Kidney glomerular epithelial cell (primary cell): ENCODE measurements around the gene DYNLT4.
"Not testable (repeated sequence)": the region's sequence is repeated elsewhere in the genome, so short reads cannot be mapped to it uniquely, and the experiment has no call there.

Experiments
- DNase-seq: peaks from one replicate; lab custom pipeline; 2025; lab: John Stamatoyannopoulos, UW

The DYNLT4 gene

GRCh38 chr1:44806704-44807363 is at the start of gene DYNLT4:
DYNLT4 (minus strand) TSS chr1:44807351; CDS start chr1:44806668, 683 bp downstream.
- DNase-seq = no peak

- no peak for DNase-seq
Observed at GRCh38 chr1:44855742-44856141, 48.6 kb upstream of the DYNLT4 start.

GRCh38 chr1:44854970-44855369 is 47.8 kb upstream of the DYNLT4 start:
- no peak for DNase-seq

GRCh38 chr1:44853201-44853600 is 46.0 kb upstream of the DYNLT4 start:
- DNase-seq = no peak

- no peak for DNase-seq
Observed at GRCh38 chr1:44851308-44851707, 44.2 kb upstream of the DYNLT4 start.

GRCh38 chr1:44849575-44850132 is 42.5 kb upstream of the DYNLT4 start:
- no peak for DNase-seq

- DNase-seq = no peak
Observed at GRCh38 chr1:44848456-44849181, 41.5 kb upstream of the DYNLT4 start.

- DNase-seq = no peak
Observed at GRCh38 chr1:44847845-44848244, 40.7 kb upstream of the DYNLT4 start.

GRCh38 chr1:44846985-44847384 is 39.8 kb upstream of the DYNLT4 start:
- no peak for DNase-seq

- no peak for DNase-seq
Observed at GRCh38 chr1:44842862-44843655, 35.9 kb upstream of the DYNLT4 start, which contains the start of gene PTCH2. PTCH2 (minus strand) TSS chr1:44843253; CDS start chr1:44842932, 321 bp downstream.

- no peak for DNase-seq
Observed at GRCh38 chr1:44842486-44842861, 35.3 kb upstream of the DYNLT4 start.

GRCh38 chr1:44839576-44839975 is 32.4 kb upstream of the DYNLT4 start:
- DNase-seq = no peak

GRCh38 chr1:44838294-44838693 is 31.1 kb upstream of the DYNLT4 start:
- not testable (repeated sequence) for DNase-seq

GRCh38 chr1:44835738-44836675 is 28.9 kb upstream of the DYNLT4 start:
- peak; percentile 54 for DNase-seq

GRCh38 chr1:44834328-44834727 is 27.2 kb upstream of the DYNLT4 start:
- no peak for DNase-seq

- no peak for DNase-seq
Observed at GRCh38 chr1:44832056-44832705, 25.0 kb upstream of the DYNLT4 start.

GRCh38 chr1:44831516-44831915 is 24.4 kb upstream of the DYNLT4 start:
- no peak for DNase-seq

- DNase-seq = no peak
Observed at GRCh38 chr1:44830900-44831304, 23.8 kb upstream of the DYNLT4 start.

GRCh38 chr1:44829506-44830384 is 22.6 kb upstream of the DYNLT4 start:
- DNase-seq = no peak
